GM19240 (cell line): Measurements from ENCODE around the gene PET100.

Source experiments
- DNase-seq: peaks from one replicate; pipeline ENCODE4 v3.0.0; 2011; ENCODE audit warnings: low spot score; ENCODE audit not compliant: insufficient read length

The PET100 gene

DNA sequence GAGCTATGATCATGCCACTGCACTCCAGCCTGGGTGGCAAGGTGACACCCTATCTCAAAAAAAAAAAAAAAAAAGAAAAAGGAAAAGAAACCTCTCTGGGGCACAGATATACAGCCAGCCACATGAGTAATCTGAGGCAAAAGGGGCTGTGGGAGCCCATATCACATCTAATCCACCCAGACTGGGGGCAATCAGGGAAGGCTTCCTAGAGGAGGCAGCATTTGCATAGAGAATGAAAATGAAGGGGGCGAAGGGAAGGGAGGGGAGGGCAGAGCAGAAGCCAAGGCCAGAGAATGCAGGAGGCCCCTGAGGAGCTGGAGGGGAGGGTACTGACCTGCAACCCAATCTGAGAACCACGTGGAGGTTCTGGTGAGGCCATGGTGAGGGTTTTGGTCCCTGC is 20.6 kb downstream of the PET100 start:
- DNase-seq: no peak

DNA sequence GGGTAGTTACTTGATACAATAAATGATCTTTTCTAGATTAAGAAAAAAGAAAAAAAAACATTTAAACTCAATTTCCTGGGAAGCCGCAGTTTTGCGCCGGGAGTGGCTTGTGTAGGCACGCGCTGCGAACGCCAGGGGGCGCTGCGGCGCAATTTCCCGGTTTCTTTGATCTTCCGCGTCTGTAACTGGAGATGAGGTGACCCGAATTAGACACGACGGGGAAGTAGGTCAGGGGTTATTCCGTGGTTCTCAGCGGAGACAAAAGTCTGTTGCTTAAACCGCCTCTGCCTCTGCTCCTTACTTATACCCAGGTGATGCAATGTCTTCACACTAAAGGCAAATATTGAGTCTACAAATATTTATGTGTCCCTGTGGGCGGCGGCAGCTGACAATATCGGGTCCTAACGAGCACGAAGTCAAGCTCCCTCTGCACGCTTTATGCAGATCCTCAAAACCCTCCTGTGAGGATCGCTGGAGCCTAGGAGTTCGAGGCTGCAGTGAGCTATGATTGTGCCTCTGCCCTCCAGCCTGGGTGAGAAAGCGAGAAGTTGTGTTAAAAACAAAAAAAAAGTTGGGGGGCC is 22.6 kb downstream of the PET100 start:
- peak; percentile 87 for DNase-seq

DNA sequence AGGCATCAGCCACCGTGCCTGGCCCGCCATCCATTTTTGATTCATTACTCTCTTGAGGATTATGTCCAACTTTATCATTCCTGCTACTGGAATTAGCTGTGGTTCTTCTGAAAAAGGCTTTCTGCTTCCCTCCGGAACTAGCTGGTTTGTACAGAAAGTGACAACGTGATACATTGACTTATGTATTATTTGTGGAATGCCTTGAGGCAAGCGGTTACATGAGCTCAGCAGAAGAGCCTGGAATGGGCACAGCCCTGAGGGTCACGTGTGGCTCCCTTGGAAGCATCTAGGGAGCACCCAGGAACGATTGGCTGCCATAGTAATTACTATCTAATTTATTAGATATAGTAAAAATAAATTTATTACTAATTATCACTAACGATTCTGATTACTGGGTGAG is 24.8 kb downstream of the PET100 start:
- no peak for DNase-seq

DNA sequence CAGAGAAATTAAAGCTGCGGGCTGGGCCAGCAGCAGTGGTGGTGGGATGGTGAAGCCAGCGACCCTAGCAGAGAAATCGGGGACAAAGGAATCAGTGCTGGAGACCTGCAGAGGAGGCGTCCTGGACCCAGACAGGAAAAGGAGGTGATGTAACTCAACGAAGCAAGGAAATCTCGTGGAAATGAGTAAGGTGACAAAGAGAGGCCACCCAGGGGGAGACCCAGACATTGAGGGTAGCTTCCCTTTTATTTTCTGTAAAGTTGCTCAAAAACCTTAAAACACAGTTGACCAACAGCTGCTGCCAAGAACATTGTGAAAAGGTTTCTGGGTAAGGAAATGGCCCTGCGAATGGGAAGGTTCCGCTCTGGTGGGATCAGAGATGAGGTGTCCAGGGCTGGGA is 26.0 kb downstream of the PET100 start:
- no peak for DNase-seq

DNA sequence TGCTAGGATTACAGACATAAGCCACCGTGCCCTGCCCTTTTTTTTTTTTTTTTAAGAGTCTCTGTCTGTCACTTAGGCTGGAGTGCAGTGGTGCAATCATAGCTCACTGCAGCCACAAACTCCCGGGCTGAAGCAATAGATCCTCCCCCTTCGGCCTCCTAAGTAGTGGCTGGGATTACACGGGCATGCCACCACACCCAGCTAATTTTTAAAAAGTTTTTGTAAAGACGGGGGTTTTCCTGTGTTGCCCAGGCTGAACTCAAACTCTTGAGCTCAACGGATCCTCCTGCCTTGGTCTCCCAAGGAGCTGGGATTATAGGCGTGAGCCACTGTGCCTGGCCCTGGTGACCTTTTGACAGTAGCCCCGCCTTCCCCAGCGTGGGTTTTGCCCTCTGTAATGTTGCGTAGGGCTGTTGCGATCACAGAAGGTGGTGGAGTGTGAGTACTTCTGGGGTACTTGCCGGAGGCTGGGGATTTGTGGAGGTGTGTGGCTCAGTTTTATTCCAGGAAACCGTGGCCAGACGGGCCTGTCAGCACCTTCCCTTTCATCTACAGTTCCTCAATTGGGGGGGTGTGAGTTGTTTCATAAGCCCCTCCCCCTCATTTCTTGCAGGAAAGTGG is 27.6 kb downstream of the PET100 start:
- no peak for DNase-seq

DNA sequence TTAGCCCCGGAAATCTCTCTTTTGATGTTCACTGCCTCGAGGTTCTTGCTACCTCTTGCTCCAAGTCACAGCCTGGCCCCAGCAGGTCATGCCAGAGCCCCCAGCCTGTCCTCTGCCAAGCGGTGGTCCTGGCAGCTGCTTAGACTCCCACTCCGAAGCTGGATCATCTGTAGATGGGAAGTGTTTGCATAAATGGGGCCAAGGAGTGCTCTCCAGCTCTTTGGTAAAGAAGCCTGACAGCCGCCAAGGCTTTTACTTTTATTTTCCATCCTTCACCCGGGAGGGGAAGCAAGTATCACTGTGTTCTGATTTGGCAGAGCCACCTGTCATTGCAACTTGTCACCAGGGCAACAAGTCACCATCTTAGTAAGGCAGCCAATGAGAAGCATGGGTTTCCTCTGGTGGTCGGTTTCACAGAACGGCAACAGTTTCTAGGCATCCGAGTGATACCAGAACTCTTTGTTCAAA is 28.7 kb downstream of the PET100 start:
- DNase-seq: peak; percentile 95

DNA sequence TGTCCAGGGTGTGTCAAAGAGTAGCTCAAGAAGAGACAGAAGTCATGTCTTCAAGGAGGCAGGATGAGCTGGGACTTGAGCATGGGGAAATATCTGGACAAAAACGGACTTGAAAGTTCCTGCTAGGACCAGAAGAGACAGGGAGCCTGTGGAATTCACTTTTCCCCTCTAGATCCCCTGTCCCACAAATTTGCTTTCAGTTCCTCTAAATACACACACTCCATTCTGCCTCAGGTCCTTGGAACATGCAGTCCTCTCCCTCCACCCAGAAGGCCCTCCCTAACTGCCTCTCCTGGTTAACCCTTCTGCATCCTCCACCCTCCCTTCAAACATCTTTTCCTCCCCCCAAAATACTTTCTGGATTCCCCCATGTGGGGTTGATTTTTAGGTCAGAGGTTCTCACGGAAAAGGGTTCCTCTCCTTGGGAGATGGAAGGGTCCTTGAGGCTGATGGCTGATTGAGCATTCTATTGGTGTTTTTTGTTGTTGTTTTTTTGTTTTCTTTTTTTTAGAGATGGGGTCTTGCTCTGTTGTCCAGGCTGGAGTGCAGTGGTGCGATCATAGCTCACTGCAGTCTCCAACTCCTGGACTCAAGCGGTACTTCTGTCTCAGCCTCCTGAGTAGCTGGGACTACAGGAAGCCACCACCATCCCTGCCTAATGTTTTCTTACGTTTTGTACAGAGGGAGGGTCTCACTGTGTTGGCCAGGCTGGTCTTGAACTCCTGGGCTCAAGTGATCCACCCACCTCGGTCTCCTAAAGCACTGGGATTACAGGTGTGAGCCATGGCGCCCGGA is 32.3 kb downstream of the PET100 start:
- DNase-seq: no peak

DNA sequence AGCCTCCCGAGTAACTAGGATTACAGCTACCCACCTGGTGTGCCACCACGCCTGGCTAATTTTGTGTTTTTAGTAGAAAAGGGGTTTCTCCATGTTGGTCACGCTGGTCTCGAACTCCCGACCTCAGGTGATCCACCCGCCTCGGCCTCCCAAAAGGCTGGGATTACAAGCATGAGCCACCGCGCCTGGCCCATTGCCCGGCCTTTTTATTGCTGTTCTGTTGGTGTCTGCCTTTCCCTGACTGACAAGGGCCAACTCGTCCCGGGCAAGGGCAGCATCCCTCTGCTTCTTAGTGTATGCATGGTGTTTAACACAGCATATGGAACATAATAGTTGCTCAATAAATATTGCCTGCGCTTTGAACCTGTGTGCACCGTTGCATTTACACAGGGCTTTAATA is 33.1 kb downstream of the PET100 start:
- DNase-seq: no peak

DNA sequence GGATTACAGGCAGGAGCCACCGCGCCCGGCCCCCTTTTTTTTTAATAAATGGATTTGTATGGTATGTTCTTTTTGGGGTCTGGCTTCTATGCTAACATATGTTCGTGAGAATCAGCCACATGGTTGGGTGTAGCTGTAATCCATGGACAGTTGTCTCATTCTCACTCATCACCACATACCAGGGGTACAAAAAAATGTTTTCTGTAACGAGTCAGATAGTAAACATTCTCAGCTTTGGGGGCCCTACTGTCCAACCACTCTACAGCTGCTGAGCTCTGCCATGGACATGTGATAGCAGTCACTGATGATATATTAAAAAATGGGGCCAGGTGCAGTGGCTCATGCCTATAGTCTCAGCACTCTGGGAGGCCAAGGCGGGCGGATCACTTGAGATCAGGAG is 34.1 kb downstream of the PET100 start:
- no peak for DNase-seq

DNA sequence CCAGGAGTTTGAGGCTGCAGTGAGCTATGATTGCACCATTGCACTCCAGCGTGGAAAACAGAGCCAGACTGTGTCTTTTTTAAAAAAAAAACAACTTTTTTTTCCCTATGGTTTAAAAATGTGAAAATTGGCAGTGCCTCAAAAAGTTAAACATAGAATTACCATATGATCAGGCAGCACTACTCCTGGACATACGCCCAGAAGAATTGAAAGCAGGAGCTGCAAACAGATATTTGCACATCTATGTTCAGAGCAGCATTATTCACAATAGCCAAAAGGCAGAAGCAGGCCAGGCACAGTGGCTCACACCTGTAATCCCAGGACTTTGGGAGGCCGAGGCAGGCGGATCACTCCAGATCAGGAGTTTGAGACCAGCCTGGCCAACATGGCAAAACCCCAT is 35.5 kb downstream of the PET100 start:
- no peak for DNase-seq

DNA sequence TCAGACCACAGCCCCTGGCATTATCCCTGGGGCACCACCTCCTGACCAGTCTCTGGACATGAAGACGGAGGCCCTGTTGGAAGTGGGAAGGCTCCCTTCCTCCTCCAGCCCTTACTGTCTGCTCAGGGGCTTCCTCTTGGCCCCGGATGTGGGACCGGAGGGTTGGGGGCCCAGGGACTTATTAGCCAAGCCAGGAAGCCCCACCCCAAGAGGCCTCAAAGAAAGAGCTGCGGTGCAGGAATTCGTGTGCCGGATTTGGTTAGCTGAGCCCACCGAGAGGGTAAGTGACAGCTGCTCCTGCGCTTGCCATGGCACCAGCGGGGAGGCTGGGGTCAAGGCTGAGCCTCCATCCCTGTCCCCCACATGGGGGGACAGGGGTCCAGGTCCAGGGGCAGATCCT is 39.2 kb downstream of the PET100 start, which contains the start of gene RETN:
Gene RETN (plus strand): TSS at position 208 of the 400 bp plus-strand sequence. CDS start 278 bp downstream, outside the sequence.
- DNase-seq: no peak

DNA sequence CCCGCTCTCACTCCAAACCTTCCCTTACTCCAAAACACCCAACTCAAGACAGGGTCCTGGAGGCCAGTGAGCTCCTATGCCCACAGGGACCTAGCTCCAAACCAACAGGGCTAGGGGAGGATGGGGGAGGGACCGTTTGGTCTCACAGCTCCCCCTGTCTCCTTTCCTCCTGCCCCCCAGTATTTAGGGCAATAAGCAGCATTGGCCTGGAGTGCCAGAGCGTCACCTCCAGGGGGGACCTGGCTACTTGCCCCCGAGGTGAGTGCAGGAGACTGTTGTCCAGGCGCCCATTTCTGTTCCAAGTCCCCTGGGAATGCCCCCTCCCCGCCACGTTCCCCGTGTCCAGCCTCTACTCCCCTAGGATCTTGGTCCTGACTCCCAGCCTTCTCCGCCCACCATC is 40.0 kb downstream of the PET100 start:
- no peak for DNase-seq

DNA sequence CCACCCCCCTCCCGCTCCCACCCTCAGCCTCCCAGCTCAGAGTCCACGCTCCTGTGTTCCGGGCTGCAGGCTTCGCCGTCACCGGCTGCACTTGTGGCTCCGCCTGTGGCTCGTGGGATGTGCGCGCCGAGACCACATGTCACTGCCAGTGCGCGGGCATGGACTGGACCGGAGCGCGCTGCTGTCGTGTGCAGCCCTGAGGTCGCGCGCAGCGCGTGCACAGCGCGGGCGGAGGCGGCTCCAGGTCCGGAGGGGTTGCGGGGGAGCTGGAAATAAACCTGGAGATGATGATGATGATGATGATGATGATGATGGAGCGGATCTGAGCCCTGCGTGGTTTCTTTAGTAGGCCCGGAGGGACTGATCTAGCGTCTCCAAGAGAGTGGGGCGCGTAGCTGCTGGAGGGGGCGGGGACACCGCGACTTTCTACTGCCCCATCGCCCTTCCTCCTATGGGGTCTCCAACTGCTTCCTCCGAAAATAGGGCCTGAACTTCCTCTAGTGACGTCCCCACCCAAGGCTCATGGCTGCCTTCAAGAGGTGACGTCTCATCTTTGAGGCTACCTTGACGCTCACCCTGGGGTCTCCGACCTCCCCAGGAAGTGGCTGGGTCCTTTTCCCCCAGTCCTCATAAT is 40.7 kb downstream of the PET100 start:
- no peak for DNase-seq

DNA sequence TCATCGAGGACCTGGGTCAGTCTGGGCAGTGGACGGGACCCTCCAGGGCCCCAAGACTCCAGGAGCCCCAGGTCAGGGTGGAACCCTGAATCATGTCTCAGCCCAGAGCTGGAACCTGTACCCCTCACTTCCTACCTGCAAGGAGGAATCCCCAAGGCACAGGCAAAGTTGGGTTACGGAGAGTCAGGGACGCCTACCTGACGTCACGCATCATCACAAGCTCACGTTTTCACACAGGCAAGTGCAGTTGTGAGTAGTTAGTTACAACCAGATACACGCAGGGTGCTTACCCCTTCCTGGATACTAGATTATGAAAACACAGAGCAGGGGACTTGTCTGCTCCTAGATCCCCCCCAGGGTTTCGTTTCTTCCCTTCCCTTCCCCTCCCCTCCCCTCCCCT is 41.2 kb downstream of the PET100 start:
- DNase-seq: no peak

DNA sequence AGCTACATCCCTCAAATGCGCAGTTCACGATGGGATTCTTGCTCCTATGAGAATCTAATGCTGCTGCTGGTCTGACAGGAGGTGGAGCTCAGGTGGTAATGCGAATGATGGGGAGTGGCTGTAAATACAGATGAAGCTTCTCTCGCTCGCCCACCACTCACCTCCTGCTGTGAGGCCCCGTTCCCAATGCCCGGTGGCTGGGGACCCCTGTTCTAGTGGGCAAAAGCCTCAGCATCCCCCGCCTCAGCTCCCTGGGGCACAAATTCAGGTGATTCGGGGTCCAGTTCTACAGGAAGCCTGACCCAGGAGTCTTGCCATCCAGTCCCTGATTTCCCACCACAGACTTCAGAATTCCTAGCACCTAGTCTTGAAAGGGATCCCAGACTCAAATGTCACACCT is 42.9 kb downstream of the PET100 start:
- DNase-seq: no peak

DNA sequence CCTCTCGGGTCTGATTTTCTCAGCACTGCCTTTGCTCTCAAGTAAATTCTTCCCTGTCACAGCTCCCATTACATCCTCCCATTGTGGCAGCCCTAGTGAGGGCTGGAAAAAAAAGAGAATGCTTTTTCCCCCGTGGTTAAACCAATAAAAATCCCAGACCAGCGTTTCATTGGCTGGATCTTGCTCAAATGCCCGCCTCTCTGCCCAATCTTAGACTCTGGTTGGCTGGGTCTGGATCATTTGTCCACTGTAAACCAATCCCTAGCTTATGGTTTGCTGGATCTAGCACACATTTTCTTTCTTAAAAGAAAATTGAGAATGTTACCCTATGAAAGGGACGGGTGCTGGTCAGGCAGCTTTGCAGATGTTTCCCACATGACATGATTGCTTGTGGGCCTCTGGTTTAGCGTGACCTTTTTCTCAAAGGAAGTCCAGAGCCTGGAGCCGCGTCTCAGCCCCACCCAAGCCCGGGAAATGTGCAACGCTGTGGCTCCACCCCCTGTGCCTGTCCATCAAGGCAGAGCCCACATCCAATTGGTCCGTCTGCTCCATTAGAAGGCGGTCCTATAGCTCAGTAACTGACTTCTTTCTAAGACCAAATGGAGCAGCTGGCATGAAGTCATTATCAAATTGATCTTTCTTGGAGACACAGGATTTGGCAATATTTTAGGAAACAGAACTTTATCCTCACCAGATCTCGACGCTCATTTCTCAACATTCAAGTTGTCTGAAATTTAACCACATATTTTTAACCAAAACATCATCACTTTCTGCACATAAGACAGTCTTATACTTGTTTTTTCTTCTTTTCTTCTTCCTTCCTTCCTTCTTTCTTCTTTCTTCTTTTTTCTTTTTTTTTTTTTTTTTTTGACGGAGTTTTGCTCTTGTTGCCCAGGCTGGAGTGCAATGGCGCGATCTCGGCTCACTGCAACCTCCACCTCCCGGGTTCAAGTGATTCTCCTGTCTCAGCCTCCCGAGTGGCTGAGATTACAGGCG is 44.7 kb downstream of the PET100 start:
- no peak for DNase-seq

DNA sequence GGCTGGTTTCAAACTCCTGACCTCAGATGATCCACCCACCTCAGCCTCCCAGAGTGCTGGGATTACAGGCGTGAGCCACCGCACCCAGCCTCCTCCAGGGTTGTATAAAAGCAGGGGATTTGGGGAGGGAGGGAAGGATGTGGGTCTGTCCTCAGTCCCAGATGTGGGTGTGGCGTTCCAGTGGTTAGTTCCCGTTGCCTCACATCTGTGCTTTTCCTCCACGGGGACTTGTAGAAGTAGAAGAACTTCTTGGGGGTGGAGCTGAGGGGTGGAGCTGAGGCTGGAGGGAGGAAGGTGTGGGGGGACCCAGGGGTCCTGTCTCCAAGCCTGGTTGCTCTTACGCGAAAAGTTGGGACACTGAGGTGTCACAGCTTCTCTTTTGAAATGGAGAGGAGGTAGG is 46.8 kb downstream of the PET100 start:
- no peak for DNase-seq

DNA sequence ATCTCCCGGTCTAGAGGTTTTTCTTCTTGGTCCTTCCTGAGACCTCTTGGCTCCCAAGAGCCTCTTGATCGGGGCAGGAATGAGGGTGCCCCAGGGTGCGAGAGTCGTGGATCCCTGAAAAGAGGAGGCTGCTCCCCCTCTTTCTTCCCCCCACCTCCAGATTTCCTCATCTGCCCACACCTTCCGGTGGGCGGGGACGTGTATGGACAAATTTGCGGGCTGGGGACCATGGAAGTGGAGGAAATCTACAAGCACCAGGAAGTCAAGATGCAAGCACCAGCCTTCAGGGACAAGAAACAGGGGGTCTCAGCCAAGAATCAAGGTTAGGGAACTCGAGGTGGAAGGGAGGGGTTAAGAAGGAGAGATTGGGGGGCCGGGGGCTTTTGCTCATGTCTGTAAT is 47.3 kb downstream of the PET100 start, which contains the start of gene MCEMP1:
Gene MCEMP1 (plus strand): TSS at position 237 of the 400 bp plus-strand sequence. CDS start 31 bp downstream, at position 268.
- DNase-seq: no peak

DNA sequence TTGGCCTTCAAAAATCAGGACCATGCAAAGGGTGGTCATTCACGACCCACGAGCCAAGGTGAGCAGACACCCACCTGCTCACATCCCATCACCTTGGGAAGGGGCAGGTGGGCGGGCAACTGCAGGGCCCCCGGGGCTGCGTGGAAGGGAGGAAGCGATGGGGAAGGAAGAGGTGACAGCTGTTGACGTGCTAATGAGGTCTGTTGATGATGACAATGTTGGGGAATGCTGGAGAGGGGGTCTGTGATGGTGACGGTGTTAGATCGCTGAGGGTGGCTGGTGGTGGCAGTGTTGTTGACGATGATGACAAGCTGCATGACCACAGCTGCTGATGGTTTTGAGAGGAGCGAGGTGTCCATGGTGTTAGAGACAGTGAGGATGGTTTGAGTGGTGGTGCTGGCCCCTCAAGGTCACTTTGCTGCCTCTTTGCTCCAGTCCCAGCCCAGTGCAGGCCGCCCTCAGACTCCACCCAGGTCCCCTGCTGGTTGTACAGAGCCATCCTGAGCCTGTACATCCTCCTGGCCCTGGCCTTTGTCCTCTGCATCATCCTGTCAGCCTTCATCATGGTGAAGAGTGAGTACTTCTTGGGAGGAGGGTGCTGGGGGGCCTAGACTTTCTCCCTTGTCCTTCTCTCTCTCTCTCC is 48.2 kb downstream of the PET100 start:
- no peak for DNase-seq
